Activated CD8-positive, alpha-beta memory T cell treated with anti-CD3 and anti-CD28 coated beads for 36 hours (primary cell): Measurements from ENCODE around the gene CNTN6. TPM values are rescaled to one million over a fixed set of nuclear protein-coding genes. Genes with fewer than 3 reads are reported as not detected.
"Not testable (repeated sequence)": the region's sequence is repeated elsewhere in the genome, so short reads cannot be mapped to it uniquely, and the experiment has no call there.

Source experiments
- CTCF ChIA-PET: fragments of 350-600 bp; sonication (Branson Sonifier 250); formaldehyde crosslinking; loops from one replicate; lab custom pipeline; 2021; ENCODE audit warnings: antibody characterized with exemption; lab: Charles Lee
- POLR2A ChIA-PET: fragments of 350-600 bp; sonication (Branson Sonifier 250); formaldehyde crosslinking; loops from one replicate; lab custom pipeline; 2021; ENCODE audit warnings: antibody characterized with exemption; lab: Charles Lee
- total RNA-seq, 2 experiments: library from RNA; stranded (reverse); gene quantifications; one replicate each; pipeline ENCODE4 v1.2.3, GENCODE V29; 2021

CNTN6 gene
- total RNA-seq, 2 experiments from 2014 or later, result not detected

DNA sequence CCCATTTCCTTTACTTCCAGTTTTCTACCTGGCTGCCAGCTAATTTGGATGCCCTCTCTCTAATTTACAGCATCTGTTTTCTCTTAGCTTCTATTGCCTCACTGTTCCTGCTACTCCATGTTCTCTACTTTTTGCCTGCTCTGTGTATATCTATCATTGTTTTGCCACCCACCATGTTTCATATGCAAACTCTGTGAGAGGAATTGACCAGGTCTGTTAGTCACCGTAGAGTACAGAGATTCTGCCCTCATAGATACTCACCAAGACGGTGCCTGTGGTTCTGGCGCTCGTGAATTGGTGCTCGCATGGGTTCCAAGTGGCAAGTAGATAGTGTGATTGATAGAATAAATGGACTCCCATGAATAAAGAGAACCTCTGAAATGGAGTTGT lies 288.8 kb downstream of the CNTN6 start:
- CTCF ChIA-PET, result no interaction called here
- POLR2A ChIA-PET, result no interaction called here

DNA sequence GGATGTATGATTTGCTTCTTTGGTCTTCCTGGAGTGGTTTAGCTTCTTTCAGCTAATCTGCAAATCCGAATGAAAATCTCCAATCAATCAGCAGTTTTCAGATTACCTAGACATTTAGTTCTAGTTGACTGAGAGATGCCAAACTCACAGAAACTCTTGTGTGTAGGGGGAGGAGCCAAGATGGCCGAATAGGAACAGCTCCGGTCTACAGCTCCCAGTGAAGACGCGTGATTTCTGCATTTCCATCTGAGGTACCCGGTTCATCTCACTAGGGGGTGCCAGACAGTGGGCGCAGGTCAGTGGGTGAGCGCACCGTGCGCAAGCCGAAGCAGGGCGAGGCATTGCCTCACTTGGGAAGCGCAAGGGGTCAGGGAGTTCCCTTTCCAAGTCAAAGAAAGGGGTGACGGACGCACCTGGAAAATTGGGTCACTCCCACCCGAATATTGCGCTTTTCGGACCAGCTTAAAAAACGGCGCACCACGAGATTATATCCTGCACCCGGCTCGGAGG lies 294.6 kb downstream of the CNTN6 start:
- CTCF ChIA-PET, POLR2A ChIA-PET: not testable (repeated sequence)

DNA sequence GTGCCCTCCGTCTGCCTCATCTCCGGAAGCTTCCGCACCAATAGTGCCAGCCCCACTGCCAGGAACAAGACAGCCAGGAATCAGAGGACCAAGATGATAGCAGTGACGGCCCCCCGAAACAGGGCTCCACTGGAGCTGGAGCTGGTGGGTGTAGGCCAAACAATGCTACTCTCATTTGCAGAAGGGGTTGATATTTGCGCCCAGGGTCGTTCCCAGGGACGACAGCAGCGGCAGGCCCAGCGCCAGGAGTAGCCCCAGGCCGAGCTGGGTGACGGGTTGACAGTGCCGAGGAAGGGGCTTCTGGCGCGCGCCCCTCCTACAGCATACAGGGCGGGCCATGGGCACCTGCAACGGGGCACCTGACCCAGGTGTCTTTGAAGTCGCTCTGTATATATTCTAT lies 301.4 kb downstream of the CNTN6 start:
- ChIA-PET CTCF (interaction anchor here (0.6 kb wide), 1 partner anchor 58 kb away, joined by 3 read pairs; no protein-coding TSS in a partner anchor), POLR2A (no interaction called here)

DNA sequence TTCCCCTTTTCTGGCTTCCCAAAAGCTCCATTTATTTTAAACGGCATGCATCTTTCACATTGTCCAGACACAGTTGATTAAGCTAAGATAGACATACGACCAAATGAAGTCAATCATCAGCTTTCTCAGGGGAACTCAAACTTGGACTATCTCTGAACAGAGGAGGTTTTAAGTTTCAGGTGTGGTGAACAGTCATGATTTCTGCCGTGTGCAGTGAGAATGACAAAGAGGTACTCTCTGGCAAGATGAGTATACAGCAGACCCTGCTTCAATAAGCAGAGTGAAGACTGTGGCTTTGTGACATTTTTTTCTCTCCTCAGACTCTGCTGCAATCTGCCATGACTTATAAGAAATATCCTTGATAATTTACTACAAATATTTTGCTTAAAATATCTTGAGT lies 307.7 kb downstream of the CNTN6 start:
- ChIA-PET POLR2A (no interaction called here), CTCF (no interaction called here)

DNA sequence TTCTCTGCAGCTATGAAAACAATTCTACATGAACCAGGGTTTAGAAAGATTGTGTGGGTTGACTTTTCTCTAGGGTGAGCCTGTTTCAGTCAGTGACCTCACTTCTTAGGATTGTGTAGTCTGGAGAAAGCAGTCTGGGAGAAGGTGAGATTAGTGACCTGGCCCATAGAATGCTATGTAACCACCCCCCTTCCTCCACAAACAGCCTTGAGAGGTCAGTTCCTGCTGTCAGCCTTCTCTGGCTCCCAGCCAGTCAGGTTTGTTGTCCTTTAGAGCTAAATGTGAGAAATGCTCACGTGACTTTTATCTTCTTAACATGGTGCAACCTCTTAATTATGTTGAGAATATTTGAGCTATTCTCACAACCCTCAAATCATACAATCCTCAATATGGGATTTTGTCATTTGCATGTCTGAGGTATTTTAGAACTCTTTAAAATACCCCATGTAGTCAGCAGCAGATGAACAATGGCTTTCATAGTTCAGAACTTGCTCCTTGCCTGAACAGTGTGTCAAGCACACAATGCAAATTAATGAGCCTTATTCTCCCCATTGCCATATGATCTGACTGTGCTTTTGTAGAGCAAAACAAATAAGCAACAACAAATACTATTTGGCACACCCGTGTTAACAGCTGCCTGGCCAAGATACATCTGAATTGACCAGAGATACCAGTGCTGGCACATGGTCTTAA lies 311.6 kb downstream of the CNTN6 start:
- POLR2A ChIA-PET, result no interaction called here

DNA sequence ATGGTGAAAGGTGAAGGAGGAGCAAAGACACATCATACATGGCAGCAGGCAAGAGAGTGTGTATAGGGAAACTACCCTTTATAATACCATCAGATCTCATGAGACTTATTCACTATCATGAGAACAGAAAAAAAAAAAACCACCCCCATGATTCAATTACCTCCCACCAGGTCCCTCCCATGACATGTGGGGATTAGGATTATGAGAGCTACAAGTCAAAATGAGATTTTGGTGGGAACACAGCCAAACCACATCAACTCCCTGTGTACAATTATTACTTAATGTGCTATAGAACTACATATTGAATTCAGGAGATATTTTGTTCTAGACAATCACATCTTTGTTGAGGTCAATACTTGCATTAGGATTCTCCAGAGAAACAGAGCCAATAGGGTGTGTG lies 313.4 kb downstream of the CNTN6 start:
- ChIA-PET CTCF (no interaction called here), POLR2A (no interaction called here)

More for the DNA sequence above, 311.6 kb downstream of the CNTN6 start:
- CTCF ChIA-PET, result no interaction called here

DNA sequence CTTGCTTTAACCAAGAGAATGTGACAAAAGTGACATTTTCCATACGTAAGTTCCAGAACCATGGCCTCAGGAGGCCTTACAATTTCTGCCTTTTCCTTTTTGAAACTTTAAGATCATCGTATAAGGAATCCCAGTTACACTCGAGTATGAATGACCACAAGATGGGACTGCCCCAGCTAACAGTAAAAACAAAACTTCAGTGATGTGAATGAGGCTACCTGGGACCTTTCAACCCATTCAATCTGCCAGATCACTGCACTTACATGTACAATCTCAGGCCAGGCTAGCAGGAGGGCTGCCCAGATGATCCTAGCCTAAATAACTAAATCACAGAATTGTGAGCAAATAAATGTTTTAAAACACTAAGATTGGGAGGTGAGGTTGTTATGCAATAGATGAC lies 328.8 kb downstream of the CNTN6 start:
- POLR2A ChIA-PET, result no interaction called here

DNA sequence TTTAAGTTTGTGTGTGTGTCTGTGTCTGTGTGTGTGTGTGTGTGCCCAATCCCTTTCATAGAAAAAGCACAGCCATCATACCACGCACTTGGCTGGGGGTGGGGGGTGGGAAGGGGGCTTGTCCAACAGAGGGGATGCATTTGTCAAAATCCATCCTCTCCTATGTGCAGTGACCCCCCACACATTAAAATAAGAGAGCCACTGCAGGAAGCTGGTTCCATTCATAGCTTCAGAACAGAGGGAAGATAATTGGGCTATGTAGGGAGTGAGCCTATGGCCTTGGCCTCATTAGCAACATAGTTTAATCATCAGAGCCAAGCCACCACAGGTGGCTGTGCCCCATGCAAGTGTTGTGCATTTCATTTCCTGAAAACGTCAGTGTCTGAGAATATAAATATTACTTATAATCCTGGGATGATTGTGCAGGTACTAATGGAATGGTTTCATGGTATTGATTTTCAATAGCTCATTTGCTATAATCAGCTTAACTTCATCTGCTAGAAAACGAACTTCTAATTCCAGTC lies 330.8 kb downstream of the CNTN6 start:
- CTCF ChIA-PET, result no interaction called here

More for the DNA sequence above, 328.8 kb downstream of the CNTN6 start:
- CTCF ChIA-PET, result no interaction called here

DNA sequence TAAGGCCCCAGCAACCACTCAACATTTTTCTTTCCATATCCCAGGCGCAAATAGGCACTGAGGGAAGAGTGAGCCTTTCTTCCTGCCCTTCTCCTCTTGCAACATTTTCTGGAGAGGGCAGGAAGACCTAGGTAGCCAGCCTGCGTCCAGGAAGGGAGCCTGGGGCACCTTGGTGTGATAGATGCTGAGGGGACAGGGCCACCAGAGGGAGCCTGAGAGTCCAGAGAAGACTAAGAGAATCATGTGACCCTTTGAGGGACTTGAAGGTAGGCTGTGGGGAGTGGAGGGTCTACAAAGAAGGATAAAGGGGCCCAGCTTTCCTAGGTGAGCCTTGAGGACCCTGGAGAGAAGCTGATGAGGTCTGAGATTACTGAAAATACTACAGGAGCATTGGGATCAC lies 346.6 kb downstream of the CNTN6 start:
- POLR2A ChIA-PET, result no interaction called here
- CTCF ChIA-PET, result interaction anchor here (1.5 kb wide), 1 partner anchor 11 kb away, joined by 3 read pairs; no protein-coding TSS in a partner anchor

More for the DNA sequence above, 330.8 kb downstream of the CNTN6 start:
- POLR2A ChIA-PET, result no interaction called here

DNA sequence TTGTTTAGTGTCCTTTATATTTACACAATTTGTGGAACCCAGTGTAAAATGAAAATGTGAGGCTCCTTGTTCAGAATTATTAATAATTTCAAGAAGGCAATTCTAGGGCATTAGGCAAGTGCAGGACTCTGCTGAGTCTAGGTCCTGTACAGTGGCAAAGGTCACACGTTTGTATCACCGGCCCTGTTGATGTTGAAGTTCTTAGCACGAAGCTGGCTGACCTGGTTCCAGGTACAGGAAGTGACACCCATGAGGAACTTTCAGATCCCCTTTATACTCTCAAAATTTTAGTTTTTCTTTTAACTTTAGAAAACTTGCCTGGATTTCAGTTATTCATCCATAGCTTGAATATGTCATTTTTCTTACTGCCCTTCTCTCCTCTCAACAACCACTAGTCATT lies 349.4 kb downstream of the CNTN6 start:
- ChIA-PET CTCF (no interaction called here), POLR2A (no interaction called here)

DNA sequence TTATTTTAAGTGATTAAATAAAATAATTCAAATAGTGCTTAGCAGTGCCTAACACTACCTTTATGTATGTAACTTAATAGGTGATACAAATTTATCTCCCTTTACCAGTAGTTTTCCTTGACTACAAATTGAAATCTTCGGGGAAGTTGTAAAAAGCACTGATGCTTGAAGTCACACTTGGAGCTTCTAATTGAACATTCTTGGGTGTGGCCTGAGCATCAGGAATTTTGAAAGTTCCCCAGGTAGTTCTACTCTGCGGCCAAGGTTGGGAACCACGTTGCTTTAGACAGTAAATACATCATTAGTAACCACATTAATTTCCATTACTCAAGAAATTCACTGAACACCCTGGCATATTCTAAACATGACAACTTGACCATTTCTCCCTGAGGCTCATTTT lies 351.4 kb downstream of the CNTN6 start:
- CTCF ChIA-PET, result no interaction called here
- POLR2A ChIA-PET, result no interaction called here

DNA sequence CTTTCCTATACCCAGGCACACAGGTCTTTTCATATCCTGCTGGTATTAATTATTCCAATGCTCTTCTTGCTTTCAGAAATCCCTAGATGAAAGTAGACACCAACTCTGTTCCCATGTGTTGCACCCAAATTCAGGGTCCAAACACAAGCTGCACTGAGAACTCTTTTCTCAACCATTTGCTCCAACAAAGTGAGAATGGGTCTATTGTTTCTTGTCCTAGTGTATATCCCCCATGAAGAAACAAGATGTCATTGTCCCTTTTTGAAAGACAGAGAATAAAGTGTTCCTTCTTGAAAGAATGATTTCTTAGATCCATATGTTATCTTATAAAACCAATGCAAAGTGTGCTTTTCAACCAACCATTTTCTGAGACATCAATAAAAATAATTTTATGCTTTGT lies 353.7 kb downstream of the CNTN6 start:
- CTCF ChIA-PET, result no interaction called here

DNA sequence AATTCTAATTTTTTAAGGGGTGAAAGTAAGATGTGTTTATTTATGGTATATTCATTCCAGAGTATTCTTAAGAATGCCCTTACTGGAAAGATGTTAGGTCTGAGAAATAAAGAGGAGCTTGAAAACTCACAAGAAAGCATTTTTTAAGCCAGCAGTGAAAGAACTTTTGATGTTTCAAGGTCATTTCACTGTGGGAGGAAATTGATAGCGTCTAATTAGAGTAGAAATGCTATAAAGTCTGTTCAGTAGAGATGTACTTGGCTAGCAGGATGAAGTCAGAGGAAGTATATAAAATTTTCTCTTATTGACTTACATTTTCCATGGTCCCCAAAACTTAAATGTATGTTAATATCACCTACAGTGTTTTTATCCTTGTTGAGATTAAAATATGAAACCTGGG lies 354.6 kb downstream of the CNTN6 start:
- ChIA-PET POLR2A (no interaction called here), CTCF (no interaction called here)

More for the DNA sequence above, 353.7 kb downstream of the CNTN6 start:
- POLR2A ChIA-PET, result no interaction called here

DNA sequence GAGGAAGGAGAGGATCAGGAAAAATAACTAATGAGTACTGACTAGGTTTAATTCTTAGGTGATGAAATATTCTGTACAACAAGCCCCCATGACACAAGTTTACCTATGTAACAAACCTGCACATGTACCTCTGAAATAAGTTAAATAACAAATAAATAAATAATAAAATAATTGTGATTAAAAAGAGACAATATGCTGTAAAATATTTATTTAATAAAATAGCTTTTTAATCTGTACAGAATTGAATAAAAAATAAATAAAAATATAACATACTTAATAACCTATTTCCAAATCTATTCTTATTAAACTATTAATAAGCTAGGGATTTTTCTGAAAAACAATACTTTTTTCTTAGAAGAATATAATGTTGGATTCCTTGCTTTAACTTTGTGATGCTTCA lies 355.6 kb downstream of the CNTN6 start:
- POLR2A ChIA-PET, result no interaction called here
- CTCF ChIA-PET, result no interaction called here
